Right ventricle myocardium inferior (tissue), 1 donor: ENCODE data around the gene CPNE4. TPM values are rescaled to one million over a fixed set of nuclear protein-coding genes. Genes with fewer than 3 reads are reported as not detected.

Experiments
- ATAC-seq: fragments of 200-7000 bp; cut with Tn5 transposase; one replicate; pipeline ENCODE4 v1.9.1; 2020; ENCODE audit warnings: mild to moderate bottlenecking, moderate library complexity
- DNase-seq: peaks from one replicate; pipeline ENCODE4 v3.0.0; 2021; ENCODE audit errors: missing footprints
- intact Hi-C: fragments of 100-400 bp; cut with DNase I; formaldehyde crosslinking; loops from one replicate; pipeline ENCODE4 v1.11.0; 2022
- total RNA-seq: library from RNA; stranded (reverse); fragmentation: NEBNext Ultra II Directional; extraction: Animal tissue kit (Norgen Biotek cat#: 25700); gene quantifications from one replicate; pipeline ENCODE4 v1.2.1, GENCODE V29; 2021
- donor health status: DM: no; HTN: yes; CAD: no; lungs with severe emphysema.

CPNE4 gene
- total RNA-seq, 1 donor from 2014 or later = 41.0 TPM

- intact Hi-C loops = no loop called here
- DNase-seq = no peak
- ATAC-seq = no peak
These were observed 305.2 kb downstream of the CPNE4 start for GRCh38 chr3:131729643-131730017.

GRCh38 chr3:131728898-131729642, 305.7 kb downstream of the CPNE4 start:
- intact Hi-C loops = no loop called here
- ATAC-seq (no peak), DNase-seq (no peak)

- ATAC-seq = no peak
- DNase-seq = no peak
- intact Hi-C loops = no loop called here
These were observed 309.4 kb downstream of the CPNE4 start for GRCh38 chr3:131725414-131725813.

GRCh38 chr3:131723343-131723742, 311.5 kb downstream of the CPNE4 start:
- DNase-seq = no peak
- ATAC-seq = no peak
- intact Hi-C loops = no loop called here

- DNase-seq (no peak), ATAC-seq (no peak)
- intact Hi-C loops = no loop called here
These were observed 317.3 kb downstream of the CPNE4 start for GRCh38 chr3:131717493-131717892.

GRCh38 chr3:131716943-131717342, 317.9 kb downstream of the CPNE4 start:
- DNase-seq = no peak
- intact Hi-C loops = no loop called here
- ATAC-seq = no peak

GRCh38 chr3:131716007-131716406, 318.8 kb downstream of the CPNE4 start:
- DNase-seq = no peak
- intact Hi-C loops = no loop called here
- no peak for ATAC-seq

GRCh38 chr3:131714585-131715220, 320.1 kb downstream of the CPNE4 start:
- ATAC-seq = no peak

GRCh38 chr3:131713416-131714123, 321.2 kb downstream of the CPNE4 start:
- intact Hi-C loops = no loop called here
- DNase-seq (no peak), ATAC-seq (no peak)

More at GRCh38 chr3:131714585-131715220, 320.1 kb downstream of the CPNE4 start:
- intact Hi-C loops = no loop called here
- no peak for DNase-seq

GRCh38 chr3:131712662-131713061, 322.2 kb downstream of the CPNE4 start:
- no peak for ATAC-seq
- no peak for DNase-seq
- intact Hi-C loops = no loop called here

- no peak for ATAC-seq
- DNase-seq = no peak
- intact Hi-C loops = no loop called here
These were observed 323.6 kb downstream of the CPNE4 start for GRCh38 chr3:131711114-131711768.

- DNase-seq = no peak
- intact Hi-C loops = no loop called here
- no peak for ATAC-seq
These were observed 326.6 kb downstream of the CPNE4 start for GRCh38 chr3:131708241-131708640.

- DNase-seq (no peak), ATAC-seq (no peak)
- intact Hi-C loops = no loop called here
These were observed 329.2 kb downstream of the CPNE4 start for GRCh38 chr3:131705558-131706051.

- DNase-seq = no peak
- no peak for ATAC-seq
- intact Hi-C loops = no loop called here
These were observed 329.7 kb downstream of the CPNE4 start for GRCh38 chr3:131705099-131705498.

- ATAC-seq = no peak
- intact Hi-C loops = no loop called here
- no peak for DNase-seq
These were observed 330.7 kb downstream of the CPNE4 start for GRCh38 chr3:131704098-131704497.

GRCh38 chr3:131702146-131702545, 332.7 kb downstream of the CPNE4 start:
- no peak for DNase-seq
- ATAC-seq = no peak
- intact Hi-C loops = no loop called here

GRCh38 chr3:131701153-131701770, 333.6 kb downstream of the CPNE4 start:
- no peak for ATAC-seq
- no peak for DNase-seq
- intact Hi-C loops = no loop called here

- ATAC-seq (no peak), DNase-seq (no peak)
- intact Hi-C loops = no loop called here
These were observed 335.8 kb downstream of the CPNE4 start for GRCh38 chr3:131699001-131699400.

GRCh38 chr3:131694376-131694775, 340.4 kb downstream of the CPNE4 start:
- DNase-seq (no peak), ATAC-seq (no peak)
- intact Hi-C loops = no loop called here
